Measurements from ENCODE around the gene SCD5.

DNA sequence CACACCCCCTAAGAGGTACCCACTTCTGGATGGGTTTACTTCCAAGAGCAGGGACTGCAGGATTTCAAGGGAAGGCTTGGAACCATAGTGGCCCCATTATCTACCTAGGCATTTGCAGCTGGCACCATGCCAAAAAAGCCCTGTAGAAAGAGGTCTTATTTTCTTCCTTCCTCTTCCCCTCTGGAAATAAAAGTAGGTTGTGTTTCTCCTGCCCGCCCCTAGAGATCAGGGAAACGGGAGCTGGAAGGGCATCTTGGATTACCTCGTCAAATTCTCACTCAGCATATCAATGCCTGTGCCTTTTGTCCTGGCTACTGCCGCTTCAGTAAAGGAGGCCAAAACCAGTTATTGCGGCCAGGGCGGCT lies 1.6 kb downstream of the SCD5 start:
- TF ChIP-seq, protein P1, sequence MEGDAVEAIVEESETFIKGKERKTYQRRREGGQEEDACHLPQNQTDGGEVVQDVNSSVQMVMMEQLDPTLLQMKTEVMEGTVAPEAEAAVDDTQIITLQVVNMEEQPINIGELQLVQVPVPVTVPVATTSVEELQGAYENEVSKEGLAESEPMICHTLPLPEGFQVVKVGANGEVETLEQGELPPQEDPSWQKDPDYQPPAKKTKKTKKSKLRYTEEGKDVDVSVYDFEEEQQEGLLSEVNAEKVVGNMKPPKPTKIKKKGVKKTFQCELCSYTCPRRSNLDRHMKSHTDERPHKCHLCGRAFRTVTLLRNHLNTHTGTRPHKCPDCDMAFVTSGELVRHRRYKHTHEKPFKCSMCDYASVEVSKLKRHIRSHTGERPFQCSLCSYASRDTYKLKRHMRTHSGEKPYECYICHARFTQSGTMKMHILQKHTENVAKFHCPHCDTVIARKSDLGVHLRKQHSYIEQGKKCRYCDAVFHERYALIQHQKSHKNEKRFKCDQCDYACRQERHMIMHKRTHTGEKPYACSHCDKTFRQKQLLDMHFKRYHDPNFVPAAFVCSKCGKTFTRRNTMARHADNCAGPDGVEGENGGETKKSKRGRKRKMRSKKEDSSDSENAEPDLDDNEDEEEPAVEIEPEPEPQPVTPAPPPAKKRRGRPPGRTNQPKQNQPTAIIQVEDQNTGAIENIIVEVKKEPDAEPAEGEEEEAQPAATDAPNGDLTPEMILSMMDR (IDR thresholded peaks at IDR 0.05), result no peak
- TF ChIP-seq POLR2A (IDR thresholded peaks at IDR 0.05) (no peak), POLR2AphosphoS5 (IDR thresholded peaks at IDR 0.05) (no peak), EP300 (IDR thresholded peaks at IDR 0.05) (no peak)

Data from upper lobe of left lung (tissue), 4 donors.